Esophagus muscularis mucosa (tissue), 4 donors: Measurements from ENCODE around the gene GPR55. TPM values are rescaled to one million over a fixed set of nuclear protein-coding genes. Genes with fewer than 3 reads are reported as not detected.

Experiments
- DNase-seq: peaks from one replicate; pipeline ENCODE4 v3.0.0-alpha.2; 2017; ENCODE audit errors: extremely low spot score
- H3K27ac ChIP-seq, 4 donors: fragments of 200-600 bp; sonication (generic); replicated peaks in 1 of 4; 1 replicate in 3 of 4; 2 replicates in 1 of 4; pipeline ENCODE4 v1.5.1; 2016 to 2019; ENCODE audit warnings: mild to moderate bottlenecking in 1 of 4
- H3K27me3 ChIP-seq, 4 donors: fragments of 200-600 bp; sonication (generic); one replicate each; pipeline versions ENCODE4 v1.5.1 to v1.6.0; 2016 to 2019
- H3K36me3 ChIP-seq, 4 donors: fragments of 200-600 bp; sonication (generic); one replicate each; pipeline ENCODE4 v1.5.1; 2016 to 2019
- H3K4me1 ChIP-seq, 4 donors: fragments of 200-600 bp; sonication (generic); one replicate each; pipeline ENCODE4 v1.5.1; 2016 to 2019
- H3K4me3 ChIP-seq, 4 donors: fragments of 200-600 bp; sonication (generic); 1 replicate in 2 of 4; 2 replicates in 2 of 4; pipeline ENCODE4 v1.5.1; 2016 to 2019; ENCODE audit warnings: mild to moderate bottlenecking in 4 of 4, moderate library complexity in 1 of 4
- H3K9me3 ChIP-seq, 4 donors: fragments of 200-600 bp; sonication (generic); 1 replicate in 3 of 4; 2 replicates in 1 of 4; pipeline ENCODE4 v1.5.1; 2016 to 2019
- EP300 ChIP-seq: sonication (generic); formaldehyde crosslinking; IDR thresholded peaks from one replicate; pipeline ENCODE4 v1.6.1; 2017; ENCODE audit warnings: antibody characterized with exemption
- POLR2A ChIP-seq: fragments of 450-650 bp; IDR thresholded peaks from one replicate; pipeline ENCODE4 v1.6.1; 2017; ENCODE audit warnings: antibody characterized with exemption, moderate library complexity, mild to moderate bottlenecking, low read depth
- POLR2AphosphoS5 ChIP-seq, 2 donors: sonication (generic); formaldehyde crosslinking; IDR thresholded peaks; one replicate each; pipeline ENCODE4 v1.6.1; 2017; ENCODE audit warnings: antibody characterized with exemption in 2 of 2
- WGBS: methylation state at CpG from one replicate; pipeline ENCODE4 v1.1.5; 2018; 5-methylcytosine and 5-hydroxymethylcytosine counted together
- intact Hi-C: fragments of 100-400 bp; cut with DNase I; formaldehyde crosslinking; loops from one replicate; pipeline ENCODE4 v1.15.1; 2023
- total RNA-seq, 4 donors: library from RNA; depleted of rRNA; stranded (reverse); fragments of >200 nt; gene quantifications; one replicate each; pipeline versions ENCODE4 v1.1.0 to v1.2.1, GENCODE V29; 2016
- TF ChIP-seq, protein P1 (sequence below), 3 experiments: fragments of 200-600 bp in 2 of 3; fragments of 450-650 bp in 1 of 3; sonication (generic) in 2 of 3; IDR thresholded peaks; one replicate each; pipeline ENCODE4 v1.5.1; 2017 to 2019; ENCODE audit warnings: antibody characterized with exemption in 3 of 3, mild to moderate bottlenecking in 2 of 3, moderate library complexity in 1 of 3

The GPR55 gene
- total RNA-seq, 4 donors from 2014 or later: 0.29 to 0.42 TPM; not detected in 2

DNA sequence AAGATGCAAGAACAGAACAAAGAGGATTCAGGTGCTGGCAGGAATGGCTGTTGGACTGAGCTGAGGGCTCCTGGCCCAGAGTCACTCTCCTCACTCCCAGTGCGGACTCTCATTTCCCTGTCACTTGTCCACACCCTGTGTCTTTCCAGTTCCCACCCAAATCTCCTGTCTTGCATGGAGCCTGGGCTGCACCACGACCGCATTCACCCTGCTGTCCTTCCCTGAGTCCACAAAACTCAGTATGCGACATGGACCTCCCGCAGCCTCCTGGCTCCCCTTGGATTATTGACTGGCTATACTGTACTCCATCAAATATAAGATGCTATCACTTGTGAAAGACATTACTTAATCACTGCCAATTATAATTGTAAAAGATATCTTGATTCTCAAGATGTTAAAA is 62.8 kb downstream of the GPR55 start:
- Histone ChIP-seq H3K4me3 (no peak overlapping the region), H3K36me3 (no peaks in the 10 kb centered on the region), H3K27ac (no peak overlapping the region), H3K4me1 (peaks cover 23 to 33% (median 30%) of the 10 kb centered on the region in 4 donors), H3K27me3 (peaks cover 0 to 4% (median 0%) of the 10 kb centered on the region in 4 donors), H3K9me3 (no peaks in the 10 kb centered on the region)
- 94% methylated on average over 5 of the region's 5 CpGs for WGBS
- intact Hi-C loops: no loop called here
- TF ChIP-seq EP300 (no peak), POLR2AphosphoS5 (IDR thresholded peaks at IDR 0.05) (no peak), POLR2A (no peak)
- TF ChIP-seq, protein P1, sequence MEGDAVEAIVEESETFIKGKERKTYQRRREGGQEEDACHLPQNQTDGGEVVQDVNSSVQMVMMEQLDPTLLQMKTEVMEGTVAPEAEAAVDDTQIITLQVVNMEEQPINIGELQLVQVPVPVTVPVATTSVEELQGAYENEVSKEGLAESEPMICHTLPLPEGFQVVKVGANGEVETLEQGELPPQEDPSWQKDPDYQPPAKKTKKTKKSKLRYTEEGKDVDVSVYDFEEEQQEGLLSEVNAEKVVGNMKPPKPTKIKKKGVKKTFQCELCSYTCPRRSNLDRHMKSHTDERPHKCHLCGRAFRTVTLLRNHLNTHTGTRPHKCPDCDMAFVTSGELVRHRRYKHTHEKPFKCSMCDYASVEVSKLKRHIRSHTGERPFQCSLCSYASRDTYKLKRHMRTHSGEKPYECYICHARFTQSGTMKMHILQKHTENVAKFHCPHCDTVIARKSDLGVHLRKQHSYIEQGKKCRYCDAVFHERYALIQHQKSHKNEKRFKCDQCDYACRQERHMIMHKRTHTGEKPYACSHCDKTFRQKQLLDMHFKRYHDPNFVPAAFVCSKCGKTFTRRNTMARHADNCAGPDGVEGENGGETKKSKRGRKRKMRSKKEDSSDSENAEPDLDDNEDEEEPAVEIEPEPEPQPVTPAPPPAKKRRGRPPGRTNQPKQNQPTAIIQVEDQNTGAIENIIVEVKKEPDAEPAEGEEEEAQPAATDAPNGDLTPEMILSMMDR (IDR thresholded peaks at IDR 0.05): no peak
- DNase-seq: no peak

DNA sequence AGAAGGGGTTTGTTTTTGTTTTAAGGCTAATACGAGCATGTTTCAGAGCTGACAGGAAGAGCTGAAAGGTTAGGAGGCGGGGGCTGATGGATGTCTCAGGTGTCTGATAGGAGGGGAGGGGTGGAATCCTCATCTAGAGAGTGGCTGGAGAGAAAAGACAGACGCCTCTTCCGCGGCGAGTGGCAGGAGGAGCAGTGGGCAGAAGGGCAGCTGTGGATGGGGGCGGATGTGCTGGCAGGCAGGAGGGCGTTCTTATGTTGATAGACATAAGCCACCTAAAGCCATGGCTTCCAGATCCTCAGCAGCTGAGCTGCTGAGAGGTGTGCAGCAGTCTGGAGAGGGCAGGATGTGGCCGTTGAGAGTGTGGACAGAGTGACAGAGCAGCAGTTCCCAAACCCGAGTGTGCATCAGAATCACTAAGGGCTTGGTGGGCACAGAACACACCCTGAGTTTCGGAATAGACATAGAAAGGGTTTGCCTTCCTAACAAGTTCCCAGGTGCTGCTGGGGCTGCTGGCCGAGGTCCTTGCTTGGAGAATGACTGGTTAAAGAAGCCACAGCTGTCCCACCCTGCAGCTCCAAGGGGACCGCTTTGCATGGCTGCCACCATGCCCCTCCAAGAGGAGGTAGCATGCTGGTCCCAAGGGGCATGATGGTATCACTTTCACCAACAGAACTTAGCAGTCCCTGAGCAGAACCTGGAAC is 63.3 kb downstream of the GPR55 start:
- TF ChIP-seq EP300: no peak
- TF ChIP-seq POLR2AphosphoS5 (IDR thresholded peaks at IDR 0.05): no peak
- no peak for TF ChIP-seq POLR2A
- TF ChIP-seq, protein P1 (IDR thresholded peaks at IDR 0.05): no peak
- 52% methylated on average over 13 of the region's 13 CpGs for WGBS
- H3K9me3 ChIP-seq: no peaks in the 10 kb centered on the region
- DNase-seq: no peak
- H3K4me1 ChIP-seq: peaks cover 17 to 27% (median 24%) of the 10 kb centered on the region in 4 donors
- no peak overlapping the region for H3K27ac ChIP-seq
- intact Hi-C loops: no loop called here
- peaks cover 0 to 5% (median 0%) of the 10 kb centered on the region in 4 donors for H3K27me3 ChIP-seq
- no peak overlapping the region for H3K4me3 ChIP-seq
- no peaks in the 10 kb centered on the region for H3K36me3 ChIP-seq

Other genes with a start within 250 kb of the GPR55 start
- 100 to 1,000 TPM in 1 of 4 donors, 10 to 100 TPM in 3; 73.6 to 105 (median 83.9) TPM for gene CAB39, start 212.4 kb downstream of the GPR55 start, total RNA-seq
- 100 to 1,000 TPM in 2 of 4 donors, 10 to 100 TPM in 2; 84.0 to 145 (median 101) TPM for gene ITM2C, start 60.3 kb downstream of the GPR55 start, total RNA-seq
- not detected for gene SPATA3, start 70.9 kb upstream of the GPR55 start, total RNA-seq
- under 1 TPM in 3 of 4 donors, not detected in 1; 0.06 to 0.83 (median 0.17) TPM for gene C2orf72, start 112.3 kb upstream of the GPR55 start, total RNA-seq
- 10 to 100 TPM; 47.3 to 55.2 (median 52.3) TPM for gene PSMD1, start 131.6 kb upstream of the GPR55 start, total RNA-seq
- gene HTR2B, start 199.8 kb upstream of the GPR55 start, total RNA-seq: 10 to 100 TPM; 12.1 to 46.4 (median 14.9) TPM